ENCODE results near the gene LRP5. TPM values are rescaled to one million over a fixed set of nuclear protein-coding genes. Genes with fewer than 3 reads are reported as not detected.

LRP5 gene
- total RNA-seq, 4 donors from 2014 or later = 45.8 to 75.5 (median 54.3) TPM

DNA sequence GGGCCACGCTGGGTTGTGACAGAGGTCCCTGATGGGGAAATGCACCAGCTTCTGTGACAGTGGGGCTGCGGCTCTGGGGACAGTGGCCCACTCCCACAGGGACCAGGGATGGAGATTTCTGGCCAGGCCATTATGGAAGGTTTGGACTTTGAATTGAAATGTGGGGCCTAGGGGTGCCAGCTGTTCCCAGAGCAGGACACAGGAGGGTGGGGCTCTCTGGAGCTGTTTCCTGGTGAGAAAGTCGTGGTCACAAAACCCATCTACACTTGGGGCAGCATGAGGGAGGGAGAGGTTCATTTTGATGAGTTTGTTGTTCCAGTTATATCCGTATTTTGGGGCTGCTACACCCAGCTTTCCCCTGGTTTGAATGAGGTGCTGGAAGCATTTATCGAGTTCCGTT is 52.2 kb downstream of the LRP5 start:
- 94 to 95% methylated on average over 6 of the region's 6 CpGs for WGBS, 2 donors
- Histone ChIP-seq H3K27me3 (no peaks in the 10 kb centered on the region), H3K27ac (no peak overlapping the region), H3K9me3 (no peaks in the 10 kb centered on the region), H3K4me3 (replicated peaks in 1 of 3) (no peak overlapping the region), H3K4me1 (no peaks in the 10 kb centered on the region), H3K36me3 (peaks cover 9 to 18% of the 10 kb centered on the region in 2 donors)
- no peak for DNase-seq
- TF ChIP-seq POLR2A (IDR thresholded peaks at IDR 0.05) = no peak
- TF ChIP-seq, protein P1, sequence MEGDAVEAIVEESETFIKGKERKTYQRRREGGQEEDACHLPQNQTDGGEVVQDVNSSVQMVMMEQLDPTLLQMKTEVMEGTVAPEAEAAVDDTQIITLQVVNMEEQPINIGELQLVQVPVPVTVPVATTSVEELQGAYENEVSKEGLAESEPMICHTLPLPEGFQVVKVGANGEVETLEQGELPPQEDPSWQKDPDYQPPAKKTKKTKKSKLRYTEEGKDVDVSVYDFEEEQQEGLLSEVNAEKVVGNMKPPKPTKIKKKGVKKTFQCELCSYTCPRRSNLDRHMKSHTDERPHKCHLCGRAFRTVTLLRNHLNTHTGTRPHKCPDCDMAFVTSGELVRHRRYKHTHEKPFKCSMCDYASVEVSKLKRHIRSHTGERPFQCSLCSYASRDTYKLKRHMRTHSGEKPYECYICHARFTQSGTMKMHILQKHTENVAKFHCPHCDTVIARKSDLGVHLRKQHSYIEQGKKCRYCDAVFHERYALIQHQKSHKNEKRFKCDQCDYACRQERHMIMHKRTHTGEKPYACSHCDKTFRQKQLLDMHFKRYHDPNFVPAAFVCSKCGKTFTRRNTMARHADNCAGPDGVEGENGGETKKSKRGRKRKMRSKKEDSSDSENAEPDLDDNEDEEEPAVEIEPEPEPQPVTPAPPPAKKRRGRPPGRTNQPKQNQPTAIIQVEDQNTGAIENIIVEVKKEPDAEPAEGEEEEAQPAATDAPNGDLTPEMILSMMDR (IDR thresholded peaks at IDR 0.05) = no peak
- intact Hi-C loops (cut with DNase I) = no loop called here

GRCh38 chr11:68365943-68366435 is 53.6 kb downstream of the LRP5 start:
- Histone ChIP-seq H3K4me3 (replicated peaks in 1 of 3) (no peak overlapping the region), H3K9me3 (no peaks in the 10 kb centered on the region), H3K27ac (no peak overlapping the region), H3K36me3 (peaks cover 9 to 18% of the 10 kb centered on the region in 2 donors), H3K4me1 (peaks cover 7 to 14% of the 10 kb centered on the region in 2 donors), H3K27me3 (no peaks in the 10 kb centered on the region)
- DNase-seq = no peak
- 89 to 97% methylated on average over 9 to 19 of the region's 19 CpGs for WGBS, 2 donors
- intact Hi-C loops (cut with DNase I) = no loop called here
- TF ChIP-seq, protein P1 (IDR thresholded peaks at IDR 0.05) = no peak

GRCh38 chr11:68367252-68367651 is 54.9 kb downstream of the LRP5 start:
- H3K4me1 ChIP-seq = peaks cover 7 to 20% of the 10 kb centered on the region in 2 donors
- TF ChIP-seq, protein P1 (IDR thresholded peaks at IDR 0.05) = no peak
- no peak for TF ChIP-seq POLR2A (IDR thresholded peaks at IDR 0.05)
- intact Hi-C loops (cut with DNase I) = no loop called here
- no peak overlapping the region for H3K4me3 ChIP-seq (replicated peaks in 1 of 3)
- H3K36me3 ChIP-seq = peaks cover 9 to 18% of the 10 kb centered on the region in 2 donors
- H3K9me3 ChIP-seq = no peaks in the 10 kb centered on the region
- no peak overlapping the region for H3K27ac ChIP-seq
- no peak for DNase-seq
- 89 to 97% methylated on average over 4 to 6 of the region's 6 CpGs for WGBS, 2 donors
- H3K27me3 ChIP-seq = no peaks in the 10 kb centered on the region

- TF ChIP-seq, protein P1 (IDR thresholded peaks at IDR 0.05) = no peak
- no peak for DNase-seq
- intact Hi-C loops (cut with DNase I) = no loop called here
- Histone ChIP-seq H3K4me1 (peaks cover 19 to 42% of the 10 kb centered on the region in 2 donors), H3K36me3 (peaks cover 9 to 18% of the 10 kb centered on the region in 2 donors), H3K27me3 (no peaks in the 10 kb centered on the region), H3K27ac (peak overlapping the region in 2 of 3 donors; percentile 65 to 84), H3K9me3 (no peaks in the 10 kb centered on the region), H3K4me3 (replicated peaks in 1 of 3) (no peak overlapping the region)
- WGBS, 2 donors = 80 to 88% methylated on average over 1 to 6 of the region's 8 CpGs
These were observed 57.4 kb downstream of the LRP5 start for GRCh38 chr11:68369756-68370155.

GRCh38 chr11:68370211-68371111 is 58.1 kb downstream of the LRP5 start:
- peaks cover 26 to 49% of the 10 kb centered on the region in 2 donors for H3K4me1 ChIP-seq
- WGBS, 2 donors = 42 to 56% methylated on average over 9 to 20 of the region's 23 CpGs

More at GRCh38 chr11:68370211-68371111, 58.1 kb downstream of the LRP5 start:
- peaks cover 9 to 18% of the 10 kb centered on the region in 2 donors for H3K36me3 ChIP-seq
- no peaks in the 10 kb centered on the region for H3K9me3 ChIP-seq
- TF ChIP-seq POLR2A (IDR thresholded peaks at IDR 0.05) = no peak
- TF ChIP-seq, protein P1 (IDR thresholded peaks at IDR 0.05) = no peak
- DNase-seq = peak; percentile 57 to 58
- peak overlapping the region; percentile 59 to 84 (median 65) for H3K27ac ChIP-seq
- no peaks in the 10 kb centered on the region for H3K27me3 ChIP-seq
- H3K4me3 ChIP-seq (replicated peaks in 1 of 3) = no peak overlapping the region
- intact Hi-C loops (cut with DNase I) = no loop called here

Measured in thyroid gland (tissue), 4 donors.